PC-3 (cell line): ENCODE measurements around the gene KAT6B. TPM values are rescaled to one million over a fixed set of nuclear protein-coding genes. Genes with fewer than 3 reads are reported as not detected.

Experiments
- ATAC-seq: fragments of 200-7000 bp; cut with Tn5 transposase; 2 replicates; pipeline ENCODE4 v1.9.1; 2020; ENCODE audit warnings: mild to moderate bottlenecking, moderate library complexity
- BruUV-seq: library from RNA; stranded (reverse); fragments of 400-500 nt; replicated peaks from 2 replicates; lab custom pipeline; 2021; lab: Mats Ljungman, UMichigan
- CTCF ChIA-PET: fragments of 300-600 bp; sonication (Branson Sonifier 250); formaldehyde crosslinking; loops from one replicate; lab custom pipeline; 2022; ENCODE audit warnings: antibody characterized with exemption; lab: Charles Lee
- POLR2A ChIA-PET: fragments of 300-600 bp; sonication (Branson Sonifier 250); formaldehyde crosslinking; loops from one replicate; lab custom pipeline; 2022; ENCODE audit warnings: antibody characterized with exemption; ENCODE audit not compliant: unreplicated experiment; lab: Charles Lee
- DNase-seq: peaks from one replicate; pipeline ENCODE4 v3.0.0-alpha.2; 2015
- H2AFZ ChIP-seq: fragments of 300-600 bp; sonication (generic); 2 replicates; pipeline ENCODE4 v1.6.0; 2016; ENCODE audit warnings: antibody characterized with exemption, low read length
- H3F3A ChIP-seq: fragments of 300-600 bp; sonication (generic); one replicate; pipeline ENCODE4 v1.6.0; 2017; ENCODE audit warnings: antibody characterized with exemption, low read length, control low read depth, mild to moderate bottlenecking; ENCODE audit not compliant: unreplicated experiment
- H3K27ac ChIP-seq: fragments of 300-600 bp; sonication (generic); 2 replicates; pipeline ENCODE4 v1.5.1; 2016; ENCODE audit warnings: mild to moderate bottlenecking, low read length
- H3K27me3 ChIP-seq: fragments of 300-600 bp; sonication (generic); 2 replicates; pipeline ENCODE4 v1.6.1; 2016; ENCODE audit warnings: low read length, mixed read lengths
- H3K36me3 ChIP-seq: fragments of 300-600 bp; sonication (generic); 2 replicates; pipeline ENCODE4 v1.6.1; 2016; ENCODE audit warnings: low read depth, mixed run types, low read length, mixed read lengths
- H3K4me1 ChIP-seq: fragments of 300-600 bp; sonication (generic); 2 replicates; pipeline ENCODE4 v1.5.1; 2016; ENCODE audit warnings: low read length; ENCODE audit not compliant: insufficient read depth
- H3K4me2 ChIP-seq: fragments of 300-600 bp; sonication (generic); 2 replicates; pipeline ENCODE4 v1.6.0; 2016; ENCODE audit warnings: low read length
- H3K4me3 ChIP-seq: fragments of 300-600 bp; sonication (generic); 2 replicates; pipeline ENCODE4 v1.5.1; 2016; ENCODE audit warnings: mild to moderate bottlenecking, low read length, mixed read lengths
- H3K79me2 ChIP-seq: fragments of 300-600 bp; sonication (generic); 2 replicates; pipeline ENCODE4 v1.6.1; 2017; ENCODE audit warnings: low read length, mixed read lengths
- H3K9ac ChIP-seq: fragments of 300-600 bp; sonication (generic); 2 replicates; pipeline ENCODE4 v1.6.0; 2016; ENCODE audit warnings: mild to moderate bottlenecking, low read length
- H3K9me2 ChIP-seq: fragments of 300-600 bp; sonication (generic); replicated peaks from 2 replicates; pipeline ENCODE4 v1.6.1; 2016; ENCODE audit warnings: mixed run types, low read length, mixed read lengths
- H3K9me3 ChIP-seq: fragments of 300-600 bp; sonication (generic); 2 replicates; pipeline ENCODE4 v1.6.1; 2016; ENCODE audit warnings: low read length, mixed read lengths
- H4K20me1 ChIP-seq: fragments of 300-600 bp; sonication (generic); 2 replicates; pipeline ENCODE4 v1.6.1; 2016; ENCODE audit warnings: low read length, mixed read lengths
- EZH2 ChIP-seq: fragments of 300-600 bp; sonication (generic); IDR thresholded peaks from one replicate; pipeline ENCODE4 v1.6.1; 2017; ENCODE audit warnings: antibody characterized with exemption, mild to moderate bottlenecking, low read length; ENCODE audit not compliant: unreplicated experiment
- EZH2phosphoT487 ChIP-seq: fragments of 300-600 bp; sonication (generic); IDR thresholded peaks from 2 replicates; pipeline ENCODE4 v1.6.1; 2018; ENCODE audit warnings: mild to moderate bottlenecking, antibody characterized with exemption, low read length, borderline replicate concordance
- intact Hi-C: fragments of 100-400 bp; cut with micrococcal nuclease; formaldehyde crosslinking; loops from 2 replicates; pipeline ENCODE4 v1.9.0; 2023
- total RNA-seq: library from RNA; depleted of rRNA; stranded (reverse); fragments of >200 nt; gene quantifications from 2 replicates; pipeline ENCODE4 v1.2.3, GENCODE V29; 2014
- TF ChIP-seq, protein P1 (sequence below): fragments of 300-600 bp; sonication (generic); conservative IDR thresholded peaks from 2 replicates; pipeline ENCODE4 v1.5.1; 2017; ENCODE audit warnings: antibody characterized with exemption, low read depth, mild to moderate bottlenecking, low read length

Gene KAT6B
- total RNA-seq, 1 experiment from 2014 or later = 94.5 TPM

DNA sequence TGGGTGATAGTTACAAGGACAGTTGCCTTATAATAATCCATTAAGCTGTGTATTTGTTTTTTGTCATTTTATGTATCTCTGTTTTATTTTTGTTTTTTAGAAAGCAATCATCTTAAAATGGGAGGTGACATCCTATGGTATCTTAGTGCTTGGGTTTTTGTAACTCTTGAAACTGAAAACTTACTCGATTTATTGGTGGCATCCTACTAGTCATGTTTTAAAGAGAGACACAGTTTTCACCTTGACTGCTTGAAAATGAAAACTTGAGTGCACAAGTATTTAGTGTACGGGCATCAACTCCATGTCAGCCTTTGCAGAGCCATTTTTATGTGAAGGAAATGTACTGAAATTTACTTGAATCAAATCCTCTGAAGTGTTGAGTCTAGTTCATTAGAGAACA lies 181.2 kb downstream of the KAT6B start:
- no peaks in the 10 kb centered on the region for H3K9me3 ChIP-seq
- H3K27me3 ChIP-seq = no peaks in the 10 kb centered on the region
- no peak overlapping the region for H3K9ac ChIP-seq
- TF ChIP-seq EZH2phosphoT487 = no peak
- no peak for TF ChIP-seq EZH2
- TF ChIP-seq, protein P1, sequence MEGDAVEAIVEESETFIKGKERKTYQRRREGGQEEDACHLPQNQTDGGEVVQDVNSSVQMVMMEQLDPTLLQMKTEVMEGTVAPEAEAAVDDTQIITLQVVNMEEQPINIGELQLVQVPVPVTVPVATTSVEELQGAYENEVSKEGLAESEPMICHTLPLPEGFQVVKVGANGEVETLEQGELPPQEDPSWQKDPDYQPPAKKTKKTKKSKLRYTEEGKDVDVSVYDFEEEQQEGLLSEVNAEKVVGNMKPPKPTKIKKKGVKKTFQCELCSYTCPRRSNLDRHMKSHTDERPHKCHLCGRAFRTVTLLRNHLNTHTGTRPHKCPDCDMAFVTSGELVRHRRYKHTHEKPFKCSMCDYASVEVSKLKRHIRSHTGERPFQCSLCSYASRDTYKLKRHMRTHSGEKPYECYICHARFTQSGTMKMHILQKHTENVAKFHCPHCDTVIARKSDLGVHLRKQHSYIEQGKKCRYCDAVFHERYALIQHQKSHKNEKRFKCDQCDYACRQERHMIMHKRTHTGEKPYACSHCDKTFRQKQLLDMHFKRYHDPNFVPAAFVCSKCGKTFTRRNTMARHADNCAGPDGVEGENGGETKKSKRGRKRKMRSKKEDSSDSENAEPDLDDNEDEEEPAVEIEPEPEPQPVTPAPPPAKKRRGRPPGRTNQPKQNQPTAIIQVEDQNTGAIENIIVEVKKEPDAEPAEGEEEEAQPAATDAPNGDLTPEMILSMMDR = no peak
- no peaks in the 10 kb centered on the region for H3F3A ChIP-seq
- no peak overlapping the region for H3K27ac ChIP-seq
- no peak overlapping the region for H3K4me3 ChIP-seq
- peaks cover 10% of the 10 kb centered on the region; the same call in 1 of the 2 replicates for H3K36me3 ChIP-seq
- ChIA-PET CTCF (no interaction called here), POLR2A (no interaction called here)
- DNase-seq (no peak), ATAC-seq (no peak)
- intact Hi-C loops = no loop called here
- no peaks in the 10 kb centered on the region for H3K79me2 ChIP-seq
- H2AFZ ChIP-seq = no peak overlapping the region
- no TSS peak for BruUV-seq
- no peaks in the 10 kb centered on the region for H4K20me1 ChIP-seq
- no peaks in the 10 kb centered on the region for H3K9me2 ChIP-seq
- H3K4me2 ChIP-seq = no peak overlapping the region
- no peaks in the 10 kb centered on the region for H3K4me1 ChIP-seq

DNA sequence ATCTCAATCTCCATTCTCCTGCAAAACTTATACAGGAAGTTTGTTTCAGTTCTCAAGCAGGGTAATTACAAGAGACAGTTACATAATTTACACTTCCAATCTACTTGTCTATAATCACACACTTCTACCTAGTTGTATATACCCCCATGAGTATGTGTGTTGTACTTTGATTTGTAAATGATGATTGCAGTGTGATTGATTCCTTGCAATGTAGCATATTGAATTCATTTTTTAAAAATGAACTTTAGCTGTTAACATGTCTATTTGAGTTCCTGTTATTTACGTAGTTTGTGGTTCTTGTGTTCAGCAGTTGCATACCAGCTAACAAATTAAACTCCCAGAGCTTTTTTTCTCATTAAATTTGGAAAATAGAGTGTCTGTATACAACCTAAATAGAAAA lies 182.6 kb downstream of the KAT6B start:
- Histone ChIP-seq H3K9ac (no peak overlapping the region), H3K27ac (no peak overlapping the region), H3K36me3 (peaks cover 10% of the 10 kb centered on the region; the same call in 1 of the 2 replicates), H4K20me1 (no peaks in the 10 kb centered on the region), H3K9me3 (no peaks in the 10 kb centered on the region), H3F3A (no peaks in the 10 kb centered on the region), H3K27me3 (no peaks in the 10 kb centered on the region), H3K4me3 (no peak overlapping the region), H2AFZ (no peak overlapping the region), H3K9me2 (no peaks in the 10 kb centered on the region), H3K79me2 (no peaks in the 10 kb centered on the region), H3K4me2 (no peak overlapping the region), H3K4me1 (no peaks in the 10 kb centered on the region)
- TF ChIP-seq, protein P1 = no peak
- no peak for TF ChIP-seq EZH2phosphoT487
- no peak for TF ChIP-seq EZH2
- intact Hi-C loops = no loop called here
- ChIA-PET CTCF (no interaction called here), POLR2A (interaction anchor here (0.6 kb wide), 1 partner anchor 76 kb away, joined by 4 read pairs; no protein-coding TSS in a partner anchor)
- no TSS peak for BruUV-seq
- DNase-seq (no peak), ATAC-seq (no peak)

DNA sequence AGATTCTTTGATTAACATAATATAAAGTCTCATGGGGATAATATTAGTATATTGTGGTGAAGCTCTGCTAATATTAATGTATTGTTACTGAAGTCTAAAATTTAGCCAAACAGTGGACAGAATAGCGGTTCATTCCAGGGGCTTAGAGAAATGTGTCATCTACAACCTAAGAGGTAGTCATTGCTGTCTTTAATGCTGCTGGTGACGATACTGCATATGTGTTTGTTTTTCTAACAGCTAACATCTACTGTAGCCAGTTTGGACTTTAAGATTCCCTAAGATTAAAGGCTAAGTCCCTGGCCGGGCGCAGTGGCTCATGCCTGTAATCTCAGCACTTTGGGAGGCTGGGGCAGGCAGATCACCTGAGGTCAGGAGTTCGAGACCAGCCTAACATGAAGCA lies 183.0 kb downstream of the KAT6B start:
- no peaks in the 10 kb centered on the region for H3K79me2 ChIP-seq
- ChIA-PET CTCF (no interaction called here), POLR2A (no interaction called here)
- no peak for ATAC-seq
- intact Hi-C loops = no loop called here
- H3K9ac ChIP-seq = no peak overlapping the region
- TF ChIP-seq, protein P1 = no peak
- no peak for TF ChIP-seq EZH2
- no peak for TF ChIP-seq EZH2phosphoT487
- peaks cover 10% of the 10 kb centered on the region; the same call in 1 of the 2 replicates for H3K36me3 ChIP-seq
- H3K4me2 ChIP-seq = no peak overlapping the region
- no TSS peak for BruUV-seq
- H3F3A ChIP-seq = no peaks in the 10 kb centered on the region
- H4K20me1 ChIP-seq = no peaks in the 10 kb centered on the region
- no peaks in the 10 kb centered on the region for H3K4me1 ChIP-seq
- no peak overlapping the region for H3K4me3 ChIP-seq
- H3K27ac ChIP-seq = no peak overlapping the region
- no peaks in the 10 kb centered on the region for H3K9me2 ChIP-seq
- no peaks in the 10 kb centered on the region for H3K9me3 ChIP-seq
- no peaks in the 10 kb centered on the region for H3K27me3 ChIP-seq
- no peak for DNase-seq
- no peak overlapping the region for H2AFZ ChIP-seq
